ENCODE measurements around the gene PODN. TPM values are rescaled to one million over a fixed set of nuclear protein-coding genes. Genes with fewer than 3 reads are reported as not detected.

PODN gene
- total and polyA plus RNA-seq, 2 of the 4 experiments (the other 2 are of a cell fraction) = 0.54 to 6.2 TPM

- Histone ChIP-seq H3K4ac (ENCODE audit: low read depth, low read length) (no peak overlapping the region), H2AK5ac (ENCODE audit: low read depth, low read length) (no peak overlapping the region), H4K91ac (ENCODE audit: insufficient read depth, low read depth, low read length) (no peak overlapping the region), H3K18ac (ENCODE audit: low read depth, low read length) (no peak overlapping the region), H3K36me3 (ENCODE audit: control insufficient read depth, insufficient read depth, low read length) (peaks cover 15% of the 10 kb centered on the region; the same call in 1 of the 2 replicates), H3K4me3 (ENCODE audit: insufficient read depth, low read depth, low read length) (no peak overlapping the region), H3K9me3 (ENCODE audit: control insufficient read depth, insufficient read depth, low read length) (no peaks in the 10 kb centered on the region), H3K4me2 (ENCODE audit: low read depth, low read length) (no peak overlapping the region), H2BK120ac (ENCODE audit: low read depth, low read length) (no peak overlapping the region), H3K56ac (ENCODE audit: extremely low read depth, insufficient read depth, low read length) (no peak overlapping the region), H3K23ac (ENCODE audit: low read depth, low read length) (no peak overlapping the region), H4K20me1 (ENCODE audit: insufficient read depth, low read length) (no peaks in the 10 kb centered on the region), H2AFZ (replicated peaks; ENCODE audit: low read length, poor library complexity) (no peak overlapping the region), H3K9me1 (ENCODE audit: insufficient read depth, low read length) (peaks cover 4% of the 10 kb centered on the region; the same call in 1 of the 2 replicates), H3K14ac (replicated peaks; ENCODE audit: low read depth, low read length) (no peak overlapping the region), H3K4me1 (ENCODE audit: control insufficient read depth, insufficient read depth, low read length) (peaks cover 4% of the 10 kb centered on the region; the same call in 1 of the 2 replicates), H4K8ac (ENCODE audit: low read depth in 2 of 2, low read length in 2 of 2) (no peak overlapping the region), H3K9ac (ENCODE audit: low read depth, low read length) (no peak overlapping the region), H4K5ac (ENCODE audit: low read depth, low read length) (no peak overlapping the region), H3K27me3 (ENCODE audit: control insufficient read depth, insufficient read depth, low read length) (no peaks in the 10 kb centered on the region), H2BK5ac (ENCODE audit: low read depth, low read length, poor library complexity, severe bottlenecking) (no peak overlapping the region), H2AK9ac (replicated peaks; ENCODE audit: low read depth, low read length, poor library complexity) (no peak overlapping the region), H3K79me1 (ENCODE audit: low read depth in 1 of 2, low read length in 2 of 2) (no peaks in the 10 kb centered on the region), H2BK20ac (ENCODE audit: low read depth, low read length) (no peak overlapping the region), H2BK15ac (ENCODE audit: low read depth, low read length) (no peak overlapping the region), H3K27ac (ENCODE audit: insufficient read depth, low read length) (no peak overlapping the region)
- DNase-seq (no peak), ATAC-seq (ENCODE audit: low read depth) (no peak)
- no TSS peak for BruUV-seq (replicated peaks)
- dilution Hi-C loops (cut with HindIII; ENCODE audit: low sequenced_read_pairs, unreplicated experiment) = no loop called here
- CTCF ChIA-PET = no interaction called here
- 96% methylated on average over 8 of the region's 12 CpGs; no CpG with 5 or more reads in 1 of the 2 experiments for WGBS, 2 experiments (ENCODE audit: extremely low coverage in 2 of 2, insufficient read length in 1 of 2)
- POLR2A ChIA-PET (ENCODE audit: unreplicated experiment) = no interaction called here
- intact Hi-C loops (cut with micrococcal nuclease) = no loop called here
- in situ Hi-C loops (cut with MboI; ENCODE audit: low sequenced_read_pairs) = loop anchor here (5.0 kb wide), 1 partner anchor 52 kb away; no protein-coding TSS in a partner anchor
- TF ChIP-seq POLR2A (IDR thresholded peaks at IDR 0.05; ENCODE audit: low read depth, low read length) = no peak
- no peak for TF ChIP-seq USF2 (IDR thresholded peaks at IDR 0.05; ENCODE audit: low read depth, low read length)
- no peak for TF ChIP-seq CHD1 (IDR thresholded peaks at IDR 0.05; ENCODE audit: low read depth, low read length)
- TF ChIP-seq CTCF (conservative IDR thresholded peaks at IDR 0.05; ENCODE audit: low read depth, low read length) = no peak
- TF ChIP-seq ELK1 (IDR thresholded peaks at IDR 0.05; ENCODE audit: borderline replicate concordance, low read depth, low read length) = no peak
- TF ChIP-seq NFE2L2 (IDR thresholded peaks at IDR 0.05; ENCODE audit: low read depth, low read length) = no peak
- TF ChIP-seq BHLHE40 (IDR thresholded peaks at IDR 0.05; ENCODE audit: low read depth, low read length) = no peak
- no peak for TF ChIP-seq RCOR1 (IDR thresholded peaks at IDR 0.05; ENCODE audit: insufficient replicate concordance, low read length)
- no peak for TF ChIP-seq SMC3 (IDR thresholded peaks at IDR 0.05; ENCODE audit: low read depth, low read length)
- no peak for TF ChIP-seq CEBPB (IDR thresholded peaks at IDR 0.05; ENCODE audit: low read depth, low read length)
- no peak for TF ChIP-seq RFX5 (IDR thresholded peaks at IDR 0.05; ENCODE audit: low read depth, low read length)
- TF ChIP-seq MAZ (IDR thresholded peaks at IDR 0.05; ENCODE audit: borderline replicate concordance, low read depth, low read length) = no peak
- TF ChIP-seq RAD21 (IDR thresholded peaks at IDR 0.05; ENCODE audit: low read length) = no peak
Observed at GRCh38 chr1:53070621-53071020, 8.6 kb downstream of the PODN start.
